ENCODE results near the gene SETD1A.
A peak's percentile ranks its signal among the peaks of the same experiment; 100 is the strongest.

SETD1A gene

GRCh38 chr16:31020536-31020935, 63.0 kb downstream of the SETD1A start:
- DNase-seq (ENCODE audit: low read depth in 3 of 3), result no peak

GRCh38 chr16:31022544-31023251, 65.1 kb downstream of the SETD1A start:
- DNase-seq (ENCODE audit: low read depth in 3 of 3), result no peak

GRCh38 chr16:31023252-31023602, 65.7 kb downstream of the SETD1A start:
- no peak for DNase-seq (ENCODE audit: low read depth in 3 of 3)

GRCh38 chr16:31023627-31024226, 66.2 kb downstream of the SETD1A start:
- no peak for DNase-seq (ENCODE audit: low read depth in 3 of 3)

GRCh38 chr16:31025339-31025738, 67.8 kb downstream of the SETD1A start:
- no peak for DNase-seq (ENCODE audit: low read depth in 3 of 3)

- no peak for DNase-seq (ENCODE audit: low read depth in 3 of 3)
Observed at GRCh38 chr16:31029272-31029671, 71.7 kb downstream of the SETD1A start.

- no peak for DNase-seq (ENCODE audit: low read depth in 3 of 3)
Observed at GRCh38 chr16:31031276-31031675, 73.7 kb downstream of the SETD1A start.

GRCh38 chr16:31032736-31033708, 75.5 kb downstream of the SETD1A start, which contains the start of gene STX4:
STX4 (plus strand) TSS chr16:31033558; CDS start chr16:31033806, 248 bp downstream.
- peak; percentile 93 to 96 (median 94) for DNase-seq (ENCODE audit: low read depth in 3 of 3)

GRCh38 chr16:31033709-31034492, 76.3 kb downstream of the SETD1A start:
- DNase-seq (ENCODE audit: low read depth in 3 of 3), result peak; percentile 71 to 79 (median 78)
